B cell (primary cell): ENCODE measurements around the gene SLC43A2.

ENCODE experiments used
- EZH2 ChIP-seq: IDR thresholded peaks from 2 replicates; pipeline ENCODE4 v1.6.1; 2012; ENCODE audit warnings: borderline replicate concordance, low read depth, mild to moderate bottlenecking, moderate library complexity, low read length; ENCODE audit not compliant: insufficient read depth, poor library complexity, severe bottlenecking
- TF ChIP-seq, protein P1 (sequence below): fragments of 200-600 bp; IDR thresholded peaks from one replicate; pipeline ENCODE4 v1.8.0; 2022; ENCODE audit warnings: antibody characterized with exemption, mild to moderate bottlenecking

DNA sequence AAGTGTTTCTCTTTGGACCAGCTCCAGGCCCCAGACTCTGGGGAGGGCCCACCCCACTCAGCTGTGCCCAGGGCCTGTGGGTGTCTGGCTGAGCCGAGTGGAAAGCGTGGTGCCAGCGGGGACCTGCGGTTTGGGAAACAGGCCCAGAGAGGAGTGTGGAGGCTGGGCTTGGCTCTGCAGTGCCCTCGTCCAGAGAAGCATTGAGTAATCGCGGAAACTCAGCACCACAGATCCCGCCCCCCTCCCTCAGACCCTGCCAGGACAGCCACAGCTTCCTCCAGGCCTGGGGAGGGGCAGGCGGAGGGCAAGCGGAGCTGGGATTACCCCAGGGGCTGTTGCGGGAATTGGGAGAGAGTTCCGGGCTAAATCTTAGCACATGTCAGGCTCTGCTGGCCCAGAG is 51.5 kb downstream of the SLC43A2 start:
- TF ChIP-seq, protein P1, sequence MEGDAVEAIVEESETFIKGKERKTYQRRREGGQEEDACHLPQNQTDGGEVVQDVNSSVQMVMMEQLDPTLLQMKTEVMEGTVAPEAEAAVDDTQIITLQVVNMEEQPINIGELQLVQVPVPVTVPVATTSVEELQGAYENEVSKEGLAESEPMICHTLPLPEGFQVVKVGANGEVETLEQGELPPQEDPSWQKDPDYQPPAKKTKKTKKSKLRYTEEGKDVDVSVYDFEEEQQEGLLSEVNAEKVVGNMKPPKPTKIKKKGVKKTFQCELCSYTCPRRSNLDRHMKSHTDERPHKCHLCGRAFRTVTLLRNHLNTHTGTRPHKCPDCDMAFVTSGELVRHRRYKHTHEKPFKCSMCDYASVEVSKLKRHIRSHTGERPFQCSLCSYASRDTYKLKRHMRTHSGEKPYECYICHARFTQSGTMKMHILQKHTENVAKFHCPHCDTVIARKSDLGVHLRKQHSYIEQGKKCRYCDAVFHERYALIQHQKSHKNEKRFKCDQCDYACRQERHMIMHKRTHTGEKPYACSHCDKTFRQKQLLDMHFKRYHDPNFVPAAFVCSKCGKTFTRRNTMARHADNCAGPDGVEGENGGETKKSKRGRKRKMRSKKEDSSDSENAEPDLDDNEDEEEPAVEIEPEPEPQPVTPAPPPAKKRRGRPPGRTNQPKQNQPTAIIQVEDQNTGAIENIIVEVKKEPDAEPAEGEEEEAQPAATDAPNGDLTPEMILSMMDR: no peak
- no peak for TF ChIP-seq EZH2
